ENCODE data around the gene ACTA2.

DNA sequence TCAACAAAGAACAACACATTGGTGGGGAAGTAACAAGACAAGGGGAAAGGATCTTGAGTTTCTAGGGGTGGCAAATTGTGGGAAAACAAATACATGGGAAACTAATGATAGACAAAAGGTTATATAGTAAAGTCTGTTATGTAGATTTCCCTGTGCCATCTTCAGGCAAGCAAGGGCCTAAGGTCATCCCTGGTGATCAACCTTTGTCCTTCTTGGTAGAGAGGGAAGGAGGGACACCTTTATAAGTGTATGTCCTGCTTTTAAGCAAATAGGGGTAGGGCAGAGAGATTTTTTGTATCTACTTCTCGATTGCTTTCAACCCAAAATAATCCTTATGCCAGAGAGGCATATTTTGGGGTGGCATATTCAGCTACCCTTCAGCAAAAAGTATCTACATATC, 11.8 kb upstream of the ACTA2 start:
- TF ChIP-seq, protein P1, sequence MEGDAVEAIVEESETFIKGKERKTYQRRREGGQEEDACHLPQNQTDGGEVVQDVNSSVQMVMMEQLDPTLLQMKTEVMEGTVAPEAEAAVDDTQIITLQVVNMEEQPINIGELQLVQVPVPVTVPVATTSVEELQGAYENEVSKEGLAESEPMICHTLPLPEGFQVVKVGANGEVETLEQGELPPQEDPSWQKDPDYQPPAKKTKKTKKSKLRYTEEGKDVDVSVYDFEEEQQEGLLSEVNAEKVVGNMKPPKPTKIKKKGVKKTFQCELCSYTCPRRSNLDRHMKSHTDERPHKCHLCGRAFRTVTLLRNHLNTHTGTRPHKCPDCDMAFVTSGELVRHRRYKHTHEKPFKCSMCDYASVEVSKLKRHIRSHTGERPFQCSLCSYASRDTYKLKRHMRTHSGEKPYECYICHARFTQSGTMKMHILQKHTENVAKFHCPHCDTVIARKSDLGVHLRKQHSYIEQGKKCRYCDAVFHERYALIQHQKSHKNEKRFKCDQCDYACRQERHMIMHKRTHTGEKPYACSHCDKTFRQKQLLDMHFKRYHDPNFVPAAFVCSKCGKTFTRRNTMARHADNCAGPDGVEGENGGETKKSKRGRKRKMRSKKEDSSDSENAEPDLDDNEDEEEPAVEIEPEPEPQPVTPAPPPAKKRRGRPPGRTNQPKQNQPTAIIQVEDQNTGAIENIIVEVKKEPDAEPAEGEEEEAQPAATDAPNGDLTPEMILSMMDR (IDR thresholded peaks at IDR 0.05): no peak
- no peak for TF ChIP-seq POLR2AphosphoS5 (IDR thresholded peaks at IDR 0.05)
- TF ChIP-seq EP300 (IDR thresholded peaks at IDR 0.05): no peak
- no peak for TF ChIP-seq POLR2A (IDR thresholded peaks at IDR 0.05)
